HL-60 (cell line): ENCODE measurements around the gene EARS2.

Source experiments
- DNase-seq, 2 experiments: peaks; one replicate each; pipeline ENCODE4 v3.0.0-alpha.2; 2010 to 2020; ENCODE audit warnings: low read depth in 1 of 2, low spot score in 1 of 2
- H3K27ac ChIP-seq: fragments of 250-450 bp; sonication (Bioruptor Pico); replicated peaks from 2 replicates; pipeline ENCODE4 v1.5.1; 2020; ENCODE audit warnings: mild to moderate bottlenecking, moderate library complexity
- H3K27me3 ChIP-seq: fragments of 250-450 bp; sonication (Bioruptor Pico); 2 replicates; pipeline ENCODE4 v1.5.1; 2021; ENCODE audit warnings: mild to moderate bottlenecking, moderate library complexity; ENCODE audit not compliant: insufficient read depth, poor library complexity, severe bottlenecking
- H3K4me3 ChIP-seq: replicated peaks from 2 replicates; pipeline ENCODE4 v1.5.1; 2011; ENCODE audit warnings: mild to moderate bottlenecking, control low read depth, low read length; ENCODE audit not compliant: insufficient read depth
- GABPA ChIP-seq: IDR thresholded peaks from 2 replicates; pipeline ENCODE4 v1.6.1; 2012; ENCODE audit warnings: low read depth
- POLR2AphosphoS5 ChIP-seq: IDR thresholded peaks from 2 replicates; pipeline ENCODE4 v1.6.1; 2012; ENCODE audit warnings: low read depth
- SPI1 ChIP-seq: IDR thresholded peaks from 2 replicates; pipeline ENCODE4 v1.6.1; 2012; ENCODE audit warnings: low read depth, mild to moderate bottlenecking, borderline replicate concordance
- TF ChIP-seq, protein P1 (sequence below): IDR thresholded peaks from 2 replicates; pipeline ENCODE4 v1.6.1; 2012; ENCODE audit warnings: low read depth; ENCODE audit not compliant: insufficient replicate concordance
- TF ChIP-seq, protein P2 (sequence below): IDR thresholded peaks from one replicate; pipeline ENCODE4 v1.5.1; 2011; ENCODE audit warnings: low read length, control low read depth, inconsistent platforms; ENCODE audit not compliant: insufficient read depth

Gene EARS2

DNA sequence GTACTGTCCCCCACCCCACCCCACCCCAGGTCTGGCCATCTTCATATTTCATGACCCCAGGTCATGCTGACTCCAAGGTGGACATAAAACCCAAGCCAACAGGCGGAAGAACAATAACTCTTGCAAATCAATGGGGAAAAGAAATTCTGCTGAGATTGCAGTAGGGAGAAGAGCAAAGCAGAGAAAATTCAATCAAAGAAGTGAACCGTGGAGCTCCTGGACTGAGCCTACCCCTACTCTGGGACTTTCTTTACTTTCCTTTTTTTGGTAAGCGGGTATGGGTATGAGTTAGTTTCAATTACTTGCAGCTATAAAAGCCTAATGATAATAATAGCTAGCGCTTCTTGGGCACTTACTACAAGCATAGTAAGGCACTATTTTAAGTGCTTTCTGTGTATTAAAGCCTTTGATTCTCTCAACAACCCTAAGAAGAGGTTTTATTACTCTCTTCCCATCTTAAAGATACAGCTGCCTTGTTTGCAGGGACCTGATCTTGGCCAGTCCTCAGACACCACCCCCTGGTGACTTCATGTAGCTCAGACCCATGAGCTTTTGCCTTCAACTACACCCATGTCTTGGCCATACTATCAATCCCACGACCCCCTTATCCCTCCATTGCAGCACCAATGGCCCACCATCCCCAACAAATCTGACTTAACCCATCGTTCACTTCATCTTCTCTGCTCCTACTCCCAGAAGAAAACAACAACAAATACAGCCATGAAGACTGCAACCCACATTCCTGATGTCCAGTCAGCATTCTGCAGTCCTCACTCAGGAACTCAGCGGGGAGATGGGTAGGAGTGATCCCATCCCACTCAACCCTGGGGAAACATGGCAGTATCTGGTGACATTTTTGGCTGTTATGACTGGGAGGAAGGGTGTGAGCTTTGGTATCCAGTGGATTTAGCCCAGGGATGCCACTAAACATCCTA, 51.2 kb downstream of the EARS2 start:
- no peak for DNase-seq
- no peak overlapping the region for H3K4me3 ChIP-seq
- no peak overlapping the region for H3K27ac ChIP-seq
- no peak for TF ChIP-seq GABPA
- TF ChIP-seq, protein P1, sequence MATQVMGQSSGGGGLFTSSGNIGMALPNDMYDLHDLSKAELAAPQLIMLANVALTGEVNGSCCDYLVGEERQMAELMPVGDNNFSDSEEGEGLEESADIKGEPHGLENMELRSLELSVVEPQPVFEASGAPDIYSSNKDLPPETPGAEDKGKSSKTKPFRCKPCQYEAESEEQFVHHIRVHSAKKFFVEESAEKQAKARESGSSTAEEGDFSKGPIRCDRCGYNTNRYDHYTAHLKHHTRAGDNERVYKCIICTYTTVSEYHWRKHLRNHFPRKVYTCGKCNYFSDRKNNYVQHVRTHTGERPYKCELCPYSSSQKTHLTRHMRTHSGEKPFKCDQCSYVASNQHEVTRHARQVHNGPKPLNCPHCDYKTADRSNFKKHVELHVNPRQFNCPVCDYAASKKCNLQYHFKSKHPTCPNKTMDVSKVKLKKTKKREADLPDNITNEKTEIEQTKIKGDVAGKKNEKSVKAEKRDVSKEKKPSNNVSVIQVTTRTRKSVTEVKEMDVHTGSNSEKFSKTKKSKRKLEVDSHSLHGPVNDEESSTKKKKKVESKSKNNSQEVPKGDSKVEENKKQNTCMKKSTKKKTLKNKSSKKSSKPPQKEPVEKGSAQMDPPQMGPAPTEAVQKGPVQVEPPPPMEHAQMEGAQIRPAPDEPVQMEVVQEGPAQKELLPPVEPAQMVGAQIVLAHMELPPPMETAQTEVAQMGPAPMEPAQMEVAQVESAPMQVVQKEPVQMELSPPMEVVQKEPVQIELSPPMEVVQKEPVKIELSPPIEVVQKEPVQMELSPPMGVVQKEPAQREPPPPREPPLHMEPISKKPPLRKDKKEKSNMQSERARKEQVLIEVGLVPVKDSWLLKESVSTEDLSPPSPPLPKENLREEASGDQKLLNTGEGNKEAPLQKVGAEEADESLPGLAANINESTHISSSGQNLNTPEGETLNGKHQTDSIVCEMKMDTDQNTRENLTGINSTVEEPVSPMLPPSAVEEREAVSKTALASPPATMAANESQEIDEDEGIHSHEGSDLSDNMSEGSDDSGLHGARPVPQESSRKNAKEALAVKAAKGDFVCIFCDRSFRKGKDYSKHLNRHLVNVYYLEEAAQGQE, result no peak
- no peak for TF ChIP-seq SPI1
- no peak for TF ChIP-seq POLR2AphosphoS5
- TF ChIP-seq, protein P2, sequence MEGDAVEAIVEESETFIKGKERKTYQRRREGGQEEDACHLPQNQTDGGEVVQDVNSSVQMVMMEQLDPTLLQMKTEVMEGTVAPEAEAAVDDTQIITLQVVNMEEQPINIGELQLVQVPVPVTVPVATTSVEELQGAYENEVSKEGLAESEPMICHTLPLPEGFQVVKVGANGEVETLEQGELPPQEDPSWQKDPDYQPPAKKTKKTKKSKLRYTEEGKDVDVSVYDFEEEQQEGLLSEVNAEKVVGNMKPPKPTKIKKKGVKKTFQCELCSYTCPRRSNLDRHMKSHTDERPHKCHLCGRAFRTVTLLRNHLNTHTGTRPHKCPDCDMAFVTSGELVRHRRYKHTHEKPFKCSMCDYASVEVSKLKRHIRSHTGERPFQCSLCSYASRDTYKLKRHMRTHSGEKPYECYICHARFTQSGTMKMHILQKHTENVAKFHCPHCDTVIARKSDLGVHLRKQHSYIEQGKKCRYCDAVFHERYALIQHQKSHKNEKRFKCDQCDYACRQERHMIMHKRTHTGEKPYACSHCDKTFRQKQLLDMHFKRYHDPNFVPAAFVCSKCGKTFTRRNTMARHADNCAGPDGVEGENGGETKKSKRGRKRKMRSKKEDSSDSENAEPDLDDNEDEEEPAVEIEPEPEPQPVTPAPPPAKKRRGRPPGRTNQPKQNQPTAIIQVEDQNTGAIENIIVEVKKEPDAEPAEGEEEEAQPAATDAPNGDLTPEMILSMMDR, result no peak
- H3K27me3 ChIP-seq, result no peaks in the 10 kb centered on the region

DNA sequence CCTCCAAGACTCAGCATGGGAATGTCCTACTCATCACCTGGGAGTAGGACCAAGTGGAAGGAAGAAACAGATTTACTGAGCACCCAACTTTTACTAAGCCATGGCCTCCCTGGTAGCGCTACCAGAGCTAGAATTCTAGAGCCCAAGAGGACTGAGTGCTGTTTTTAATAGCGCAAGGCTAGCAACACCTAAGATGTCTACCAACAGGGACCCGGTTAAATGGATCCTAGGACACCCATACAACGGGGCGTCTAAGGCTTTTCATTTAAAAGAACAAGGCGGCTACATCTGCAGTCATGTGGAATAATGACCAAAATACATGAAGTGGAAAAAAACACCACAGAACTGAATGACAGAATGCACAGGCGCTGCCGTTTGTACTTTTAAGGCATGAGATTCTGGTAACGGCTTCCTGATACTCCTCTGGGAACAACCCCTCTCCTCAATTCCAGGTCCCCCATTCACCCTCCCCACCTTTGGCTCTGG, 51.9 kb downstream of the EARS2 start:
- TF ChIP-seq SPI1, result no peak
- no peak for TF ChIP-seq POLR2AphosphoS5
- TF ChIP-seq, protein P1, result no peak
- TF ChIP-seq GABPA, result no peak
- TF ChIP-seq, protein P2, result no peak
- Histone ChIP-seq H3K27me3 (no peaks in the 10 kb centered on the region), H3K27ac (peak overlapping the region; percentile 51), H3K4me3 (no peak overlapping the region)
- DNase-seq, result no peak

DNA sequence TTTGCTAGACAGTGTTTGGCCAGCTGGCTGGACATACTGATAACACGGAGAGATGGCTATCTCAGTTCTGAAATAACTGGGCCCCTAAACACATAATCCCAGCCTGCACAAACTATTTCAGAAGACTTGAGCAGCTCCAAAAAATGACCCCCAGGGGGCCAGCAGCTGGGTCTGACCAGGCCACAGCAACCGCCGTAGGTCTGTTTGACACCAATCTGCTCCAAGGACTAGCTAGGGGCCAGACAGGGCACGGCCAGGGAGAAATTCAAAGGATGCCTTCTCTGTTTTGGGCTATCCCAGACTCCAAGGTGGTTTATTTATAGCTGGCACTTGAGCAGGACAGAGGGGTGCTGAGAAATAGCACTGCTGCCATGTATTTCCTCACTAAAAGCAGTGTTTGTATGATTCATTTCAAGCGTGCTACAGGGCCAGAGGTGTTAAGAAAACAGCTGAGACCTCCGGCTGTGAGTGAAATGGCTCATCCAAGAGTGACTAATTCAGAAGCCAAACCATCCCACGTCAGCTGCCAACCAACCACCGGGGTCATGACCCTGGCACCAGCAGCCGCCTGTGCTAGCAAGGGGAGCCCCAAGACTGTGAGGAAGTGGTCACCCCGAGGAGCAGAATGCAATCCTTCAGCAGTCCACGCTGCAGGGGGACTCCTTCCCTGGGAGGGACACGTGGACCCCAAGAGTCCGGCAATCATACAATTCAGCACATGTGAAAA, 52.5 kb downstream of the EARS2 start:
- H3K4me3 ChIP-seq, result no peak overlapping the region
- H3K27me3 ChIP-seq, result no peaks in the 10 kb centered on the region
- peak overlapping the region; percentile 51 for H3K27ac ChIP-seq
- TF ChIP-seq GABPA (no peak), POLR2AphosphoS5 (no peak; the same call in 1 of the 2 replicates), SPI1 (peak; percentile 69)
- TF ChIP-seq, protein P2, result no peak
- TF ChIP-seq, protein P1, result no peak
- DNase-seq, result peak; percentile 76 to 80
